ENCODE results near the gene SPATC1L.
A peak's percentile ranks its signal among the peaks of the same experiment; 100 is the strongest.

SPATC1L gene

GRCh38 chr21:46228345-46229051, 44.2 kb upstream of the SPATC1L start, which contains the start of gene LSS (continued):
- TF ChIP-seq PRDM4 (tag by site-specific recombination; IDR thresholded peaks at IDR 0.05) (0 out of 2 replicates have a peak, but pooled peaks have one; percentile 13), ZNF48 (tag by site-specific recombination; IDR thresholded peaks at IDR 0.05) (no peak), ZNF175 (tag by site-specific recombination; IDR thresholded peaks at IDR 0.05) (no peak), ZNF571 (tag by site-specific recombination; IDR thresholded peaks at IDR 0.05) (no peak), ZNF394 (tag by site-specific recombination; IDR thresholded peaks at IDR 0.05; ENCODE audit: borderline replicate concordance) (peak; percentile 47), ZNF133 (tag by site-specific recombination; IDR thresholded peaks at IDR 0.05) (no peak), ZNF266 (tag by site-specific recombination; IDR thresholded peaks at IDR 0.05; ENCODE audit: low read depth) (no peak), ZNF704 (tag by site-specific recombination; IDR thresholded peaks at IDR 0.05) (peak; percentile 54; the same call in 1 of the 2 replicates), ZNF791 (tag by site-specific recombination; IDR thresholded peaks at IDR 0.05) (no peak), CTCF (tag by site-specific recombination; IDR thresholded peaks at IDR 0.05) (peak; percentile 42; the same call in 1 of the 2 replicates), BCL6B (tag by site-specific recombination; IDR thresholded peaks at IDR 0.05) (no peak), ZNF362 (tag by site-specific recombination; IDR thresholded peaks at IDR 0.05) (no peak), ZNF701 (tag by site-specific recombination; IDR thresholded peaks at IDR 0.05) (no peak), ZNF202 (tag by site-specific recombination; IDR thresholded peaks at IDR 0.05; ENCODE audit: borderline replicate concordance) (no peak), ZNF510 (tag by site-specific recombination; IDR thresholded peaks at IDR 0.05; ENCODE audit: insufficient replicate concordance) (no peak), ZNF2 (tag by site-specific recombination; IDR thresholded peaks at IDR 0.05) (peak; percentile 83; the same call in 1 of the 2 replicates), ZBTB10 (tag by site-specific recombination; IDR thresholded peaks at IDR 0.05) (0 out of 2 replicates have a peak, but pooled peaks have one; percentile 51), ZBTB7A (tag by site-specific recombination; IDR thresholded peaks at IDR 0.05; ENCODE audit: low read depth) (peak; percentile 86; the same call in 1 of the 2 replicates), SALL2 (tag by site-specific recombination; IDR thresholded peaks at IDR 0.05; ENCODE audit: borderline replicate concordance) (no peak), REPIN1 (tag by site-specific recombination; IDR thresholded peaks at IDR 0.05; ENCODE audit: low read depth) (no peak), KLF9 (tag by site-specific recombination; IDR thresholded peaks at IDR 0.05; ENCODE audit: low read depth) (peak; percentile 89), ZNF292 (tag by site-specific recombination; IDR thresholded peaks at IDR 0.05; ENCODE audit: borderline replicate concordance, low read depth) (no peak), HOXC10 (CRISPR knock-in tag; IDR thresholded peaks at IDR 0.05) (no peak), ZEB2 (tag by site-specific recombination; IDR thresholded peaks at IDR 0.05) (peak; percentile 87), ZXDB (tag by site-specific recombination; IDR thresholded peaks at IDR 0.05) (peak; percentile 78), ZNF121 (tag by site-specific recombination; IDR thresholded peaks at IDR 0.05) (no peak), KLF8 (tag by site-specific recombination; IDR thresholded peaks at IDR 0.05) (peak; percentile 97; the same call in 1 of the 2 replicates)
- TF ChIP-seq, protein P1, sequence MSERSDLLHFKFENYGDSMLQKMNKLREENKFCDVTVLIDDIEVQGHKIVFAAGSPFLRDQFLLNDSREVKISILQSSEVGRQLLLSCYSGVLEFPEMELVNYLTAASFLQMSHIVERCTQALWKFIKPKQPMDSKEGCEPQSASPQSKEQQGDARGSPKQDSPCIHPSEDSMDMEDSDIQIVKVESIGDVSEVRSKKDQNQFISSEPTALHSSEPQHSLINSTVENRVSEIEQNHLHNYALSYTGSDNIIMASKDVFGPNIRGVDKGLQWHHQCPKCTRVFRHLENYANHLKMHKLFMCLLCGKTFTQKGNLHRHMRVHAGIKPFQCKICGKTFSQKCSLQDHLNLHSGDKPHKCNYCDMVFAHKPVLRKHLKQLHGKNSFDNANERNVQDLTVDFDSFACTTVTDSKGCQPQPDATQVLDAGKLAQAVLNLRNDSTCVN (tag by site-specific recombination; optimal IDR thresholded peaks at IDR 0.05) = peak; percentile 85

All from HEK293 (cell line).